Keratinocyte (primary cell): ENCODE results near the gene LTBP3. TPM values are rescaled to one million over a fixed set of nuclear protein-coding genes. Genes with fewer than 3 reads are reported as not detected.

Experiments used
- DNase-seq: peaks from one replicate; pipeline ENCODE4 v3.0.0-alpha.2; 2011; ENCODE audit warnings: low read depth, missing footprints, low spot score
- FAIRE-seq: peaks from 2 replicates; lab custom pipeline; 2011; peaks lifted over from hg19 to GRCh38; lab: Jason Lieb, UNC
- H2AFZ ChIP-seq: 2 replicates; pipeline ENCODE4 v1.6.0; 2012; ENCODE audit warnings: low read length, control low read depth, inconsistent platforms; ENCODE audit not compliant: control insufficient read depth
- H3K27ac ChIP-seq: 2 replicates; pipeline ENCODE4 v1.5.1; 2011; ENCODE audit warnings: low read length; ENCODE audit not compliant: control insufficient read depth, insufficient read depth
- H3K27me3 ChIP-seq: 3 replicates; pipeline ENCODE4 v1.6.0; 2011; ENCODE audit warnings: low read length; ENCODE audit not compliant: control insufficient read depth, insufficient read depth; ENCODE audit errors: extremely low read depth
- H3K36me3 ChIP-seq, 2 experiments: 2 replicates in 1 of 2; 3 replicates in 1 of 2; pipeline ENCODE4 v1.5.1; 2011; ENCODE audit warnings: low read length in 2 of 2, mild to moderate bottlenecking in 1 of 2; ENCODE audit not compliant: control insufficient read depth in 2 of 2, insufficient read depth in 2 of 2; ENCODE audit errors: extremely low read depth in 1 of 2
- H3K4me1 ChIP-seq: 3 replicates; pipeline ENCODE4 v1.5.1; 2011; ENCODE audit warnings: low read length; ENCODE audit not compliant: control insufficient read depth, insufficient read depth; ENCODE audit errors: extremely low read depth
- H3K4me2 ChIP-seq: 3 replicates; pipeline ENCODE4 v1.6.0; 2011; ENCODE audit warnings: low read depth, low read length; ENCODE audit not compliant: control insufficient read depth, insufficient read depth; ENCODE audit errors: extremely low read depth
- H3K4me3 ChIP-seq, 3 experiments: fragments of 200-600 bp in 1 of 3; sonication (generic) in 1 of 3; 2 replicates in 2 of 3; 3 replicates in 1 of 3; pipeline ENCODE4 v1.5.1; 2011 to 2016; ENCODE audit warnings: low read length in 3 of 3, mild to moderate bottlenecking in 3 of 3, control low read depth in 2 of 3, inconsistent platforms in 1 of 3, low read depth in 1 of 3, mixed read lengths in 1 of 3, mixed run types in 1 of 3, moderate library complexity in 1 of 3; ENCODE audit not compliant: control insufficient read depth in 2 of 3, insufficient read depth in 2 of 3; ENCODE audit errors: extremely low read depth in 1 of 3
- H3K79me2 ChIP-seq: 2 replicates; pipeline ENCODE4 v1.6.0; 2012; ENCODE audit warnings: low read length; ENCODE audit not compliant: control insufficient read depth, insufficient read depth
- H3K9ac ChIP-seq: 3 replicates; pipeline ENCODE4 v1.6.0; 2011; ENCODE audit warnings: low read length; ENCODE audit not compliant: control insufficient read depth, insufficient read depth; ENCODE audit errors: extremely low read depth
- H3K9me1 ChIP-seq: 3 replicates; pipeline ENCODE4 v1.6.0; 2011; ENCODE audit warnings: low read length; ENCODE audit not compliant: control insufficient read depth, insufficient read depth; ENCODE audit errors: extremely low read depth
- H3K9me3 ChIP-seq: 2 replicates; pipeline ENCODE4 v1.5.1; 2012; ENCODE audit warnings: low read depth, low read length; ENCODE audit not compliant: control insufficient read depth
- H4K20me1 ChIP-seq: 3 replicates; pipeline ENCODE4 v1.6.0; 2011; ENCODE audit warnings: low read length; ENCODE audit not compliant: control insufficient read depth, insufficient read depth; ENCODE audit errors: extremely low read depth
- CTCF ChIP-seq, 3 experiments: IDR thresholded peaks in 1 of 3; conservative IDR thresholded peaks in 1 of 3; optimal IDR thresholded peaks in 1 of 3; 2 replicates in 2 of 3; 3 replicates in 1 of 3; pipeline versions ENCODE3 to v1.5.1; 2011; ENCODE audit warnings: low read length in 3 of 3, mild to moderate bottlenecking in 3 of 3, moderate library complexity in 2 of 3, control low read depth in 1 of 3, inconsistent platforms in 1 of 3; ENCODE audit not compliant: insufficient read depth in 2 of 3; ENCODE audit errors: extremely low read depth in 1 of 3
- EZH2 ChIP-seq: IDR thresholded peaks from one replicate; pipeline ENCODE4 v1.6.1; 2012; ENCODE audit warnings: inconsistent platforms, mild to moderate bottlenecking, low read length, moderate library complexity
- dilution Hi-C: fragments of 300-500 bp; cut with MboI; formaldehyde crosslinking; loops from one replicate; pipeline ENCODE4 v1.7.0; 2020; ENCODE audit warnings: low sequenced_read_pairs; ENCODE audit not compliant: extremely low pct_ligation_motif_present
- polyA plus RNA-seq, 5 experiments: library from polyadenylated mRNA; depleted of rRNA in 3 of 5; stranded (reverse) in 3 of 5; stranded (forward) in 1 of 5; unstranded in 1 of 5; fragments of >200 nt; gene quantifications; 1 replicate in 1 of 5; 2 replicates in 3 of 5; 3 replicates in 1 of 5; pipeline versions ENCODE4 v1.2.1 to v1.2.3, GENCODE V29; 2011 to 2012; ENCODE audit warnings: missing spikeins in 2 of 5, low read depth in 1 of 5, low replicate concordance in 1 of 5

The LTBP3 gene
- polyA plus RNA-seq, 1 donor (not counting 4 experiments of a cell fraction or from before 2014, with no cell fraction given) = 9.1 TPM

- no peak for FAIRE-seq
Observed at GRCh38 chr11:65596520-65596919, 38.4 kb upstream of the LTBP3 start.

GRCh38 chr11:65595543-65596281 is 37.6 kb upstream of the LTBP3 start, which contains the start of gene KCNK7:
Gene KCNK7 (minus strand): TSS chr11:65595800. CDS start chr11:65595772, 28 bp downstream.
- Histone ChIP-seq H3K9ac (no peak within 1 kb of the TSS), H3K4me2 (no peak within 1 kb of the TSS), H4K20me1 (no peaks in the 10 kb centered on the region), H2AFZ (no peak within 1 kb of the TSS), H3K9me3 (no peaks in the 10 kb centered on the region), H3K4me3 (no peak within 1 kb of the TSS), H3K36me3 (peaks cover 3 to 11% of the 10 kb centered on the region in 2 experiments), H3K79me2 (no peaks in the 10 kb centered on the region), H3K4me1 (peaks cover 27% of the 10 kb centered on the region), H3K27ac (no peak within 1 kb of the TSS), H3K27me3 (no peaks in the 10 kb centered on the region), H3K9me1 (no peaks in the 10 kb centered on the region)
- dilution Hi-C loops = no loop called here
- TF ChIP-seq CTCF (optimal IDR thresholded peaks at IDR 0.05 in 1 of 3, IDR thresholded peaks at IDR 0.05 in 1 of 3, conservative IDR thresholded peaks at IDR 0.05 in 1 of 3; ENCODE audit: extremely low read depth in 1 of 3, insufficient read depth in 2 of 3, low read length in 3 of 3) = no peak
- no peak for TF ChIP-seq EZH2
- FAIRE-seq (no peak), DNase-seq (no peak)

More at GRCh38 chr11:65596520-65596919, 38.4 kb upstream of the LTBP3 start:
- no peaks in the 10 kb centered on the region for H3K79me2 ChIP-seq
- peaks cover 3 to 9% of the 10 kb centered on the region in 2 experiments for H3K36me3 ChIP-seq
- H3K9me1 ChIP-seq = no peaks in the 10 kb centered on the region
- H2AFZ ChIP-seq = no peak overlapping the region
- H3K9me3 ChIP-seq = no peaks in the 10 kb centered on the region
- no peaks in the 10 kb centered on the region for H3K27me3 ChIP-seq
- no peak overlapping the region for H3K4me2 ChIP-seq
- no peak overlapping the region for H3K9ac ChIP-seq
- no peak for DNase-seq
- dilution Hi-C loops = no loop called here
- no peak overlapping the region for H3K27ac ChIP-seq
- H3K4me3 ChIP-seq = no peak overlapping the region
- TF ChIP-seq EZH2 (no peak), CTCF (optimal IDR thresholded peaks at IDR 0.05 in 1 of 3, IDR thresholded peaks at IDR 0.05 in 1 of 3, conservative IDR thresholded peaks at IDR 0.05 in 1 of 3; ENCODE audit: extremely low read depth in 1 of 3, insufficient read depth in 2 of 3, low read length in 3 of 3) (no peak)
- H4K20me1 ChIP-seq = no peaks in the 10 kb centered on the region
- peaks cover 27% of the 10 kb centered on the region for H3K4me1 ChIP-seq
